CD4-positive, alpha-beta T cell (primary cell): ENCODE measurements around the gene HES2. TPM values are rescaled to one million over a fixed set of nuclear protein-coding genes. Genes with fewer than 3 reads are reported as not detected.

Experiments
- ATAC-seq: fragments of 200-7000 bp; cut with Tn5 transposase; one replicate; pipeline ENCODE4 v1.10.0; 2022; ENCODE audit warnings: mild to moderate bottlenecking; ENCODE audit not compliant: poor library complexity
- CTCF ChIA-PET: fragments of 350-600 bp; sonication (Branson Sonifier 250); formaldehyde crosslinking; loops from one replicate; lab custom pipeline; 2021; ENCODE audit warnings: antibody characterized with exemption, inconsistent platforms; lab: Charles Lee
- POLR2A ChIA-PET: fragments of 350-600 bp; sonication (Branson Sonifier 250); formaldehyde crosslinking; loops from one replicate; lab custom pipeline; 2021; ENCODE audit warnings: antibody characterized with exemption, inconsistent platforms; lab: Charles Lee
- DNase-seq, 14 experiments: peaks; one replicate each; pipeline ENCODE4 v3.0.0-alpha.2; 2013 to 2020; ENCODE audit warnings: mixed read lengths in 2 of 14
- H3K27ac ChIP-seq, 2 donors: one replicate each; pipeline versions ENCODE4 v1.5.1 to v1.7.0; 2013; ENCODE audit warnings: low read length in 2 of 2, low read depth in 1 of 2, mild to moderate bottlenecking in 1 of 2
- H3K27me3 ChIP-seq, 2 experiments: 1 replicate in 1 of 2; 2 replicates in 1 of 2; pipeline versions ENCODE4 v1.6.1 to v1.7.0; 2013; ENCODE audit warnings: low read length in 2 of 2, control low read depth in 1 of 2, mild to moderate bottlenecking in 1 of 2, moderate library complexity in 1 of 2; ENCODE audit not compliant: insufficient read depth in 2 of 2, control insufficient read depth in 1 of 2
- H3K36me3 ChIP-seq: one replicate; pipeline ENCODE4 v1.6.1; 2013; ENCODE audit warnings: low read length, control low read depth; ENCODE audit not compliant: insufficient read depth
- H3K4me1 ChIP-seq: one replicate; pipeline ENCODE4 v1.6.1; 2013; ENCODE audit warnings: low read length, control low read depth; ENCODE audit not compliant: insufficient read depth
- H3K4me3 ChIP-seq: one replicate; pipeline ENCODE4 v1.5.1; 2013; ENCODE audit warnings: mild to moderate bottlenecking, low read length, moderate library complexity
- H3K9me3 ChIP-seq, 2 experiments: 1 replicate in 1 of 2; 2 replicates in 1 of 2; pipeline versions ENCODE4 v1.6.1 to v1.7.0; 2013; ENCODE audit warnings: low read length in 2 of 2, mild to moderate bottlenecking in 2 of 2, control low read depth in 1 of 2, moderate library complexity in 1 of 2; ENCODE audit not compliant: control insufficient read depth in 1 of 2, insufficient read depth in 1 of 2
- H3K27ac Mint-ChIP-seq: one replicate; pipeline ENCODE4 v1.8.0; 2020; ENCODE audit warnings: mixed read lengths
- H3K27me3 Mint-ChIP-seq: one replicate; pipeline ENCODE4 v1.8.0; 2021; ENCODE audit warnings: mixed read lengths
- H3K36me3 Mint-ChIP-seq: one replicate; pipeline ENCODE4 v1.8.0; 2021; ENCODE audit warnings: low read depth, mixed read lengths
- H3K4me1 Mint-ChIP-seq: one replicate; pipeline ENCODE4 v1.8.0; 2021; ENCODE audit warnings: low read depth, mixed read lengths
- H3K4me3 Mint-ChIP-seq: one replicate; pipeline ENCODE4 v1.8.0; 2020; ENCODE audit warnings: mild to moderate bottlenecking, mixed read lengths
- H3K9me3 Mint-ChIP-seq: one replicate; pipeline ENCODE4 v1.8.0; 2020; ENCODE audit warnings: mixed read lengths
- intact Hi-C, 2 experiments: fragments of 100-400 bp; cut with DNase I in 1 of 2; cut with micrococcal nuclease in 1 of 2; formaldehyde crosslinking; loops; one replicate each; pipeline versions ENCODE4 v1.15.1 to v1.9.0; 2023 to 2025; cut with DNase I, micrococcal nuclease
- total RNA-seq, 174 experiments: library from RNA in 2 of 174; stranded (reverse) in 2 of 174; gene quantifications; one replicate each; pipeline ENCODE4 v1.2.3 and lab custom pipeline; 2021 to 2026
- TF ChIP-seq, protein P1 (sequence below): fragments of 200-600 bp; IDR thresholded peaks from one replicate; pipeline ENCODE4 v1.8.0; 2022; ENCODE audit warnings: antibody characterized with exemption, mild to moderate bottlenecking

Gene HES2
- total RNA-seq, 2 experiments from 2014 or later = not detected

DNA sequence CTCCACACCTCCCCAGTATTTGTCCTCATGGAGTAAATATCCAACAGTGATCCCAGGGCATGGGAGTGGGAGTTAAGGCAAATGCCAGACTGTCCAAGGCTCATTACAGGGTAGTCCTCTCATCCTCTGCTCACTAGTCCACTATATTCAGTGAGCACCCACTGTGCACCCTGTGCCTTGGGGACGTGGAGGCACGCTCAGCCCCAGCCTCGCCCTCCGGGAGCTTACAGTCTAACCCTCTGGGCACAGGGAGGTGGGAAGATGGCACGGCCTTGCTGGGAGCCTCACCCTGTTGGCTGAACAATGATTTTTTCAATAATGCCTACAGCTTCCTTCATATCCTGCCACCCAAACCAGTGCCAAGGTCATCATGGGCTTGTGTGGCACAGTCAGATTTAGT, 2.8 kb downstream of the HES2 start:
- H3K36me3 Mint-ChIP-seq = no peaks in the 10 kb centered on the region

GRCh38 chr1:6416295-6416656, 3.4 kb downstream of the HES2 start:
- Mint-ChIP-seq H3K9me3 (no peaks in the 10 kb centered on the region), H3K36me3 (no peaks in the 10 kb centered on the region), H3K4me3 (no peak overlapping the region), H3K4me1 (peaks cover 3% of the 10 kb centered on the region), H3K27me3 (peaks cover 71% of the 10 kb centered on the region), H3K27ac (no peak overlapping the region)
- H3K4me1 ChIP-seq = peaks cover 36% of the 10 kb centered on the region
- H3K27ac ChIP-seq = no peak overlapping the region
- ChIA-PET POLR2A (no interaction called here), CTCF (no interaction called here)
- H3K9me3 ChIP-seq = peaks cover 0 to 27% of the 10 kb centered on the region in 2 experiments
- H3K4me3 ChIP-seq = no peak overlapping the region
- ATAC-seq (no peak), DNase-seq (no peak)
- H3K36me3 ChIP-seq = no peaks in the 10 kb centered on the region
- TF ChIP-seq, protein P1, sequence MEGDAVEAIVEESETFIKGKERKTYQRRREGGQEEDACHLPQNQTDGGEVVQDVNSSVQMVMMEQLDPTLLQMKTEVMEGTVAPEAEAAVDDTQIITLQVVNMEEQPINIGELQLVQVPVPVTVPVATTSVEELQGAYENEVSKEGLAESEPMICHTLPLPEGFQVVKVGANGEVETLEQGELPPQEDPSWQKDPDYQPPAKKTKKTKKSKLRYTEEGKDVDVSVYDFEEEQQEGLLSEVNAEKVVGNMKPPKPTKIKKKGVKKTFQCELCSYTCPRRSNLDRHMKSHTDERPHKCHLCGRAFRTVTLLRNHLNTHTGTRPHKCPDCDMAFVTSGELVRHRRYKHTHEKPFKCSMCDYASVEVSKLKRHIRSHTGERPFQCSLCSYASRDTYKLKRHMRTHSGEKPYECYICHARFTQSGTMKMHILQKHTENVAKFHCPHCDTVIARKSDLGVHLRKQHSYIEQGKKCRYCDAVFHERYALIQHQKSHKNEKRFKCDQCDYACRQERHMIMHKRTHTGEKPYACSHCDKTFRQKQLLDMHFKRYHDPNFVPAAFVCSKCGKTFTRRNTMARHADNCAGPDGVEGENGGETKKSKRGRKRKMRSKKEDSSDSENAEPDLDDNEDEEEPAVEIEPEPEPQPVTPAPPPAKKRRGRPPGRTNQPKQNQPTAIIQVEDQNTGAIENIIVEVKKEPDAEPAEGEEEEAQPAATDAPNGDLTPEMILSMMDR = no peak
- peaks cover 71 to 72% of the 10 kb centered on the region in 2 experiments for H3K27me3 ChIP-seq
- intact Hi-C loops = no loop called here

More for the DNA sequence above, 2.8 kb downstream of the HES2 start:
- TF ChIP-seq, protein P1 = no peak
- Mint-ChIP-seq H3K9me3 (no peaks in the 10 kb centered on the region), H3K27me3 (peaks cover 74% of the 10 kb centered on the region), H3K4me3 (no peak overlapping the region), H3K4me1 (peaks cover 3% of the 10 kb centered on the region), H3K27ac (no peak overlapping the region)
- DNase-seq (no peak), ATAC-seq (no peak)
- ChIA-PET POLR2A (no interaction called here), CTCF (no interaction called here)
- peaks cover 73 to 78% of the 10 kb centered on the region in 2 experiments for H3K27me3 ChIP-seq
- peaks cover 36% of the 10 kb centered on the region for H3K4me1 ChIP-seq
- peaks cover 0 to 27% of the 10 kb centered on the region in 2 experiments for H3K9me3 ChIP-seq
- intact Hi-C loops = no loop called here
- H3K36me3 ChIP-seq = no peaks in the 10 kb centered on the region
- H3K27ac ChIP-seq = no peak overlapping the region
- no peak overlapping the region for H3K4me3 ChIP-seq

- H3K4me3 Mint-ChIP-seq = no peak overlapping the region
- Histone ChIP-seq H3K4me3 (no peak overlapping the region), H3K4me1 (peaks cover 26% of the 10 kb centered on the region), H3K27me3 (peaks cover 59 to 60% of the 10 kb centered on the region in 2 experiments), H3K9me3 (peaks cover 0 to 17% of the 10 kb centered on the region in 2 experiments), H3K27ac (no peak overlapping the region), H3K36me3 (no peaks in the 10 kb centered on the region)
- no peaks in the 10 kb centered on the region for H3K9me3 Mint-ChIP-seq
- ATAC-seq (no peak), DNase-seq (no peak)
- ChIA-PET CTCF (interaction anchor here (0.5 to 1.7 kb wide), 6 partner anchors 8 to 111 kb away, joined by 3 to 9 read pairs (median 4); no protein-coding TSS in a partner anchor), POLR2A (no interaction called here)
- no peaks in the 10 kb centered on the region for H3K36me3 Mint-ChIP-seq
- intact Hi-C loops = no loop called here
- peaks cover 64% of the 10 kb centered on the region for H3K27me3 Mint-ChIP-seq
- H3K27ac Mint-ChIP-seq = no peak overlapping the region
- H3K4me1 Mint-ChIP-seq = peaks cover 3% of the 10 kb centered on the region
- TF ChIP-seq, protein P1 = no peak
These were observed 4.7 kb downstream of the HES2 start for GRCh38 chr1:6414881-6415626.
